ENCODE data around the gene BAIAP2L2.

DNA sequence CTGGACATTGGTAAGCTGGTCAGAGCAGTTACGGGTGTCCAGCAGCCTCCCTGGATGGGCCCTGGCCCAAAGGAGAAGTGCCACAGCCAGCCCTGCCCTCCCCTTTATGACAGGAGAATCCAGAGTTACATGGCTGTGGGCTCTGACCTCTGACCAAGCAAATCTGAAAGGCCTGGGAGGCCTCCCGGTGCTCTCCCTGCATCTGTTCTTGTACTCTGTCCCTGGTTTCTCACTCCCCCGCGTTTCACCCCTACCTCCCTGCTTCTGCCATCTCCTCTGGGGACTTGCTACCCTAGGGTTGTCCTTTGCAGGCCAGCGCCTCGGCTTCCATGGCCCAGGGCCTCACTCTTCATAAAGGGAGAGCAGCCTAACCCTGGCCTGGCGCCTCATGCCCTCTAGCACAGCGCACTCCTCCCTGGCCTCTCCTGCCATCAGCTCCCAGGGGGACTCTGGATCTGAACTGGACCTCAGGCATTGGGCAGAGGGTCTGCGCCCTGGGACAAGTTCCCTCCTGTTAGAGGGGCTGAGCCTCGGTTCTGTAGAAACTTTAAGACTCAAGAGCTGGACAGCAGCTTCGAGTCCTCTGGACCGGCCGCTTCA is 42.6 kb downstream of the BAIAP2L2 start:
- no peak for TF ChIP-seq CTCF (IDR thresholded peaks at IDR 0.05)
- TF ChIP-seq POLR2A (IDR thresholded peaks at IDR 0.05): no peak
